HG03439 (cell line): ENCODE results near the gene KIF5C.

Experiments used
- ATAC-seq: cut with Tn5 transposase; IDR thresholded peaks from one replicate; pipeline ENCODE4 v1.9.1; 2021; ENCODE audit warnings: mild to moderate bottlenecking, moderate library complexity; ENCODE audit not compliant: unreplicated experiment

Gene KIF5C

DNA sequence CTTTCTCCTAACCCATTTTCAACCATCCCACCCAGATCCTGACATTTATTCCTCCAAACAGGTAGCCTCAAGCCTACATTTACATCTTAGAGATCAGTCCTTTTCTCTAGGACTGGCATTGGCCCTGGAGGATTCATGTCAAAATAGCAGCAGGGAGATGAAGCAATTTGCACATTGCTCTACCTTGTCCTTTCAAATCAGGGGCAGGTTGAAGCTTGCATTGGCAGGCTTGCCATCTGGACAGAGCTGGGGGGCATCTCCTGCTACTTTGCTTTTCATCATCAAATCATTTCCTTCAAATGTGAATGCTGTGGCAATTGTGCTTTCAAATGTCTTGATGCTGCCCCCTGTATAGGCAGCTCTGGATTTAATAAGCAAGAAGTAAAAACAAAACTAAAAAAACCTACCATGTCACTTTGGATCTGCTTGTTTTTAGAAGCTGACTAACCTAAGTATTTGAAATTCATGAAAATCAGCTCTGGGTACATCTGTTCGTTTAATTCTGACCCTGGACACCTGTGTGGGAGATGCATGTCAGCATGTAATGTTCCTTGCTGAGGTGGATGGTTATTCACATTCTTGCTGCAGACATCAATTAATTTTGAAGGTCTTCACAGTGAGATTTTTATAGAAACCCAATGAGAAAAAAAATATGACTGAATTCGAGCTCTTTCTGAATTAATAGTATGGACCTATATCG lies 47.9 kb downstream of the KIF5C start:
- no peak for ATAC-seq

GRCh38 chr2:148924514-148925178 lies 49.6 kb downstream of the KIF5C start:
- no peak for ATAC-seq

GRCh38 chr2:148926291-148926961 lies 51.4 kb downstream of the KIF5C start:
- peak; percentile 81 for ATAC-seq

GRCh38 chr2:148926981-148927401 lies 52.0 kb downstream of the KIF5C start:
- ATAC-seq = peak; percentile 60

- ATAC-seq = no peak
Observed at GRCh38 chr2:148928395-148928794, 53.4 kb downstream of the KIF5C start.

- no peak for ATAC-seq
Observed at GRCh38 chr2:148930046-148930775, 55.2 kb downstream of the KIF5C start.

- ATAC-seq = no peak
Observed at GRCh38 chr2:148932536-148932935, 57.5 kb downstream of the KIF5C start.

DNA sequence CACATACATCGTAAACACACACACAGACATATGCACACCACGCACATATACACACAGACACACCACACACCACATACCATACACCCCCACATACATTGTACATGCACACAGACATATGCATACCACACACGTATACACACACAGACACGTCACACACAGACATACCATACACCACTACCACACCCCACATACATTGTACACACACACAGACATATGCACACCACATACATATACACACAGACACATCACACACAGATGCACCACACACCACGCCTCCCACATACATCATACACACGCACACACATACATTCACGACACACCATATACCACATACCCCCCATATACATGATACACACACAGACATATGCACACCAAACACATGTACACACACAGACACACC lies 58.4 kb downstream of the KIF5C start:
- ATAC-seq = no peak

DNA sequence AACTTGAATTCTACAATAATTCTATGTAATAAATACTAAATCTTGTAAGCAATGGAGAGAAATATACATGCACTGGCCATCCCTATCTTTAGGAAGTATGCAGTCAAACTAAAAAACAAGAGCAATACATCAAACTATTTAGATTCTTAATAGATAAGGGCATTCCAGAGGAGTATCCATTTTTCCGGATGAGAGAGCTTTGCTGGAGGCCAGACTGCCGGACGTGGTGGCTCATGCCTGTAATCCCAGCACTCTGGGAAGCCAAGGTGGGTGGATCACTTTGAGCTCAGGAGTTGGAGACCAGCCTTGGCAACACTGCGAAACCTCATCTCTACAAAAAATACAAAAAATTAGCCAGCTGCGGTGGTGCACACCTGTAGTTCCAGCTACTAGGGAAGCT lies 60.8 kb downstream of the KIF5C start:
- ATAC-seq = no peak

- no peak for ATAC-seq
Observed at GRCh38 chr2:148936857-148937450, 61.9 kb downstream of the KIF5C start.

DNA sequence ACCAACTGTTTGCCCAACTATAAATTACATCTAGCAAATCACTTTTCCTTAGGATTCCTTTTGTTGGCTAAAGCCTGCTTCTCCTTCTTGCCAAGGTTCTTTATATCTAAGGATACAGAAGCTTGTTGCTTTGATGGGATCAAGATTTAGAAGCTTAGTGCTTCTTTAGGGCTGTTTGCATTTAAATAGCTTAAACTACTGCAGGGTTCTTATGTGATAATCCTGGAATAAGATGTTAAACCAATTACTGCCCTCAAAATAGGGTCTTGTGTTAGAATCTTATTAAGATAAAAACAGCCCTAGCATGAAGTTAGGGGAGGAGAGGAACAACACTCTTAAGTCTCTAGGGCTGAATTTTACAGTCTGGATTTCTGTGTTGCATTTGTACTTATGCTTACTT lies 64.2 kb downstream of the KIF5C start:
- no peak for ATAC-seq

GRCh38 chr2:148943097-148943496 lies 68.1 kb downstream of the KIF5C start:
- ATAC-seq = no peak

GRCh38 chr2:148944536-148944935 lies 69.5 kb downstream of the KIF5C start:
- no peak for ATAC-seq

- ATAC-seq = no peak
Observed at GRCh38 chr2:148947299-148947698, 72.3 kb downstream of the KIF5C start.

DNA sequence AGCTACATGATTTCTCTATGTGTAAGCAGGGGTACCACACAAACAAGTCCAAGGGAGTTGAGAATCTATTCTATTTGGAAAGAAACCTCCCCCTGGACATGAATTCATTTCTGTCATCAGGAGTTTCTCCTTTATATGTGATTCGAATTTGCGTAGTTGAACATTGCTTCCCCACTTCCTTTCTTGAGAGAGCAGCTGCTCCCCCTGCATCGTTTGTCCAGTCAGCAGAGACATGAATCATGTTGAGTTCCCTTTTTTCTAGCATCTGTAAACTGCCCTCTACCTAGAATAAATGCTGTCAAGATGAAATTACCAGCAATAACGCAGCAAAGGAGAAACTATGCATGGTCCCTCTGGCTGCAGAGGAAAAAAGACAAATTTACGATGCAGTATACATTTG lies 73.8 kb downstream of the KIF5C start:
- no peak for ATAC-seq

DNA sequence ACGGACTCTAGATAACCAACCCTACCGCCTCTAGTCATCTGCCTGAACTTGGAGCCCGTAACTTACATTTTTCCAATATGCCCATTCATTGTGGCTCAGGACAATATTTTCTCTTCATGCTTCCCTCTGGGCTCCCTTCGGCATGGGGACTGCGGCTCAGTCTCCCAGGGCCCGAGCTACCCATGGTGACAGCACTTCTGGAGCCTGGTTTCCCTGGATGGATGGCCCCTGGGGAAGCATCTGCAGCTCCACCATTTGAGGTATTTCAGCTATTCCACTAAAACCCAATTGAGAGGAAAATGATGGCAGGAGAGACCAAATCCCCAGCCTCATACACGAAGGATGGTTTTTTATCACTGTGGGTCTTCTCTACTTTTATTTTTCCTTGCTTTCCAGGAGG lies 74.3 kb downstream of the KIF5C start:
- ATAC-seq = no peak

GRCh38 chr2:148952621-148953020 lies 77.6 kb downstream of the KIF5C start:
- no peak for ATAC-seq

DNA sequence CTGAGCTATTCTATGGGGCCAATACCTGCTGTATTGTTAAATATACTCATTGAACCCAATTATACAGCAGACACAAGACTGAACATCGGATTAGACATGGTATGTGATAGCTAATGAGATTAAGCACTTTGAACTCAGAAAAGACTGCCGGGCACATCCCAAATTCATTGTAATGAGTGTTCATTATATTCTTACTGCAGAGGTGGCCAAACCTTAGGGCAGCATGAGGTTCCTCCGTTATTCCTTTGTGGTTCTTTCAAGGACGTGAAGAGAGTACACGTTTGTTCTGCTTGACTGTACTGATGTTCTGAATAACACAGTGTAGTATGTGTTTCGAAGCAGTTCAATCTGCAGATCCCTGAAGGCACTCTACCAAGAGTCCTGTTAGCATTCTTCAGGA lies 78.4 kb downstream of the KIF5C start:
- ATAC-seq = no peak

DNA sequence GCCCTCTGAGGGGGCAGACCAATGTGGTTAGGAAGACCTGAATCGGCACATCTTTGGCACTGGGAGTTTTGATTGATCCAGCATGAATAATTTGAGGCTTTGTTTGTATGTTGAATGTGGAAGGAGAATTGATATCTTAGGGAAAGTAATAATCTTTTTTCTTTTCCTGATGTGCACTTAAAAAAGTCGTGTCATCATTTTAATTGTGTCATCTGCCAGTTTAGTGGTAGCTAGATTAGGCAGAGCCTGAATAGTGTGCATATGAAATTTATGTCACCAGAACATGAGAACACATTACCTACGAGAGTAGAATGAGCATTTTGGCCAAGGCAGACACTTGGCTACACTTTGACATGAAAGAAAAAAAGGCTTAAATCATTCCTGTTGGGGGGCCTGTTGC lies 79.5 kb downstream of the KIF5C start:
- no peak for ATAC-seq

- ATAC-seq = no peak
Observed at GRCh38 chr2:148955798-148956197, 80.8 kb downstream of the KIF5C start.

GRCh38 chr2:148957023-148957422 lies 82.0 kb downstream of the KIF5C start:
- ATAC-seq = no peak
